HL-60/S4 (cell line): Measurements from ENCODE around the gene IFNE.
"Not testable (repeated sequence)": the region's sequence is repeated elsewhere in the genome, so short reads cannot be mapped to it uniquely, and the experiment has no call there.

Experiments
- in situ Hi-C: fragments of 300-500 bp; cut with MboI; formaldehyde crosslinking; loops from 2 replicates; pipeline ENCODE4 v1.14.3; 2022; ENCODE audit warnings: low sequenced_read_pairs

The IFNE gene

DNA sequence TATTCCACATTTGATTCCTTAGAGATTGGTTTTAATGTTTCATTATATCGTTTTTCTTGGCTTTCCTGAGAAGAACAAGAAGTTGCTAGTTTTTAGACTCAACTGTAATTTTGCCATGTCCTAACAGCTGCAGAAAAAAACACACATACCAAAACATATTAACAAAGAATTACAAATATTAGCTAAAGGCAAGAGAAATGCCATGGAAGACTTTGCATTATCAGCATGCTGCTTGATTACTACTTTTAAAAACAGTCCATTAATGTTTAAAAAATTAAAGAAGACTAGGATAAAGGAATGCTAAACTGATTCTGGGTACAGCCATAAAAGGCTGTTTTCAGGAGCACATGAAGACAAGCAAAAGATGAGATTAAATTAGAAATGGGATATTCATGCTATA lies 20.5 kb upstream of the IFNE start:
- in situ Hi-C loops, result no loop called here

DNA sequence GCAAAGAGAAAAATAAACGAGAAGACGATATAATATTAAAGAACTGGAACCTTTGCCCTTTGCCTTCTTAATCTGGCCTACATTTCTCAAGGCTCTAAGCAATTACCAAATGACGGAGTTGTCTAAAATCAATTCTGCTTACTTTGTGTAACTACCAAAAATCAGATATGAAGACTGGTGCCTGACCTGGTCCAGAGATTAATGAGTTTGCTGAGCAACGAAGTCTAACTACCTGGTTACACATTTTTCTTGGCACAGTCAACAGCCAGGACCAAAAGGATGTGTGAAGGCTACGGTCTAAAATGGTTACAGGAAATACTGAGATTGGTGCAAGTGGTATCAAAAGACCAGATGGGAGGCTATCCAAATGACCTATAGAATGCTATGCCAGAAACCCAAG lies 17.8 kb upstream of the IFNE start:
- in situ Hi-C loops, result no loop called here

DNA sequence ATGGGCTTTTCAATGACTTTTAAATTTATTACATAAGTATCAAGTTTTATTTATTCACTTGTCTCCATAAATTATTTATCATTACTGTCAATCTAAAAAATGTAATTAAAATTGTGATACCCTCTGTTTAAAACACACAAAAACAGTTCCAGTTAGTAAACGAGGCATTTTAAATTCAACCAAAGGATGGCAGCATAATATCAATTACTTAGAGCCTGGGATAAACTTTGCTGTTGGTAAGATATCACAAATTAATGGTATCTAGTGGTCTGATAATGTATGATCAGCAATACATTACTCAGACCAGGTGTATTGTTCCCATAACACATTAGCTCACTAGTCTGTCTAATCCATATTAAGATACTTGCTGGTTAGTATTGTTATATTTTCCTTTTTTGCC lies 9.6 kb upstream of the IFNE start:
- in situ Hi-C loops, result no loop called here

DNA sequence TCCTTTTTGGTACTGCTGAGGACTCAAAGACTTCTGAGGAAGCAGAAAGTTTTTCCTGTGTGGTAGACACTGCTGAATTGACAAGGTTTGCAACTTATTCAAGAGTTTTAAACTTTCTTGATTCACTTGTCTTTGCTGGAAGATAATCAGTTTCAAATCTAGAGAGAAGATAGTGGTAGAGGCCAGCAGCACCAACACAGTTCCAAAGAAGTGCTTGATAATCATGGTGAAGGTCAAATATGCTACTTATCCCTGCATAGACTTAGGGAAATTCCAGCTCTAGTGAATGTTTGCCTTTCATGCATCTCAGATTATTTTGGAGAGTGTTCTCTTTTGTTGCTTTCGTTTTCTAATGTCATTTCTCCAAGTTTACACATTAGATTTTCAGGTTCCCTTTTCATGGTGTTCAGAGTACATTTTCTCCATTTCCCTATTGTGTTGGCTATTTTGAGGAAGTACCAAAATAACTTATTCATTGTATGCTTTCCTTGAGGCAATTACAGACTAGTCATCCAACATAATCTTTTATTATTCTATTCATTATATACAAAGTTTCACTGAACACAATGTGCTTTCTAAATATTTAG lies 550 bp downstream of the IFNE start:
- in situ Hi-C loops, result no loop called here

DNA sequence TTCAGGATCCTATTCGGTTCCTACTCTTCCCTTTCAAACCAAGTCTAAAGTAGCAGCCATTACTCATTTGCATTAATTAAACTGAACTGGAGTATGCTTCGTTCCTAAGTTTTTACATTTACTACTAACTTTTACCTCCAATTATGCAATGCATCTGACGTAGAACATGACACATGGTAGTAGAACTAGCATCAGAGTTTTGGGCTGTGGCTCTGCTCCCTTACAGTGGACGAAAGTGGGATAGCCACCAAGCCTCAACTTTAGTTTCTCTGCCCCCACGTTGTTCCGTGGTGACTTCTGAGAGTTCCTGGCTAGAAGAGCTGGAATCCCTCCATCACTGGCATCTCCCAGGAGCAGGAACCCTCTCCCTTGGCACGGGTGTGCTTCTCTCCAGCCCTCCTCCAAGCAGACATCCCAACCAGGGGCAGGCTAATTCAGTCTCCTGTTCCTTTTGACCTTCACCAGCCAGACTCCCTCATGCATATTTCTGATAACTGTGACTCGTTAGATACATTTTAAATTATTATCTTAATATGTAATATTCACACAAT lies 2.9 kb downstream of the IFNE start:
- in situ Hi-C loops, result no loop called here

DNA sequence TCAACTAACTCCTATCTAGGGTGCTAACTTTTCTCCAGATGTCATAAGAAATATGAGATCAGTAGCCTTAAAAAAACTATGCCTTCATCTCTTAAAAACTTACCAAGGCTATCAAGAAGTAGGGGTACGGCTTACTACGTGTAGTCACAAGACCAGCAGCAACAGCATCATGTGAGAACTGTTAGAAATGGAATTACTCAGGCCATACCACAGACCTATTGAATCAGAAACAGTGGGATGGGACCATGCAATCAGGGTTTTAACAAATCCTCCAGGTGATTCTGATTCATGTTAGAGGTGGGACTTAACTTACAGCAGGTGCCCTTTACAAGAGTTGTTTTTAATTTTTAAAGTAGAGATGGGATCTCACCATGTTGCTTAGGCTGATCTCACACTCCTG lies 4.6 kb downstream of the IFNE start:
- in situ Hi-C loops, result no loop called here

DNA sequence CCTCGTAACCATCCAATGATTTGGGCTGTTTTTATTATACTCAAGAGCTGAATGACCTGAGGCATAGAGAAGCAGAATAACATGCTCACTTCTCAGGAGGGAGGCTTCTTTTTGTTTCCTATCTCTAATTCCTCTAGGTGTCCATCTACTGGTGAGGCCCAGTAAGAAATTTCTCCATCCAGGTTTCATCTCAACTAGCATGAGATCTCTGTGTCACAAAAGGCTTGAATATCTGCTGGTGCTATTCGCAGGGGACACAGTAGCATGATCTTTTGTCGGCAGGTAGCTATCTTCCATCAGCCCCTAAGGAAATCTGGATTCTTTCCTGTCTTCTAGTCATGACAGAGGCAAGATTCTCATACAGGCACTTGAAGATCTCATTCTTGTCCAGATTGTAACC lies 8.9 kb downstream of the IFNE start:
- in situ Hi-C loops, result no loop called here

DNA sequence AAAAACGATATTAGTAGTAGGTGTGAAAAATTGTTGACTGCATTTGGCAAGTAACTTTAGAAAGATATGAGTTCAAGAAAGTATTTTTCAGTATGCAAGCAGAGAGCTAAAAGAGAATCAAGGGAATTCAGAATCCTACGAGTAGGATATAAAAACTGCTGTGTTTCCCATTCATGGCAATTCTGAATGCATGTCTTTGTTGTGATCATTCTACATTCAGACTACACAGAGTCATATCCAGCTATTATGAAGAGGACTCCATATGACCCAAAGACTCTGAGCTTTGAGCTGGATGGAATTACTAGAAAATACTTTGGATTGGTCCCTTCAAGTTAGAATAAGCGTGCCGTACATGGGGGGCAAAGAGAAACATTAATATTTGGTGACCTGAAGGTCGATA lies 12.0 kb downstream of the IFNE start:
- in situ Hi-C loops, result no loop called here

DNA sequence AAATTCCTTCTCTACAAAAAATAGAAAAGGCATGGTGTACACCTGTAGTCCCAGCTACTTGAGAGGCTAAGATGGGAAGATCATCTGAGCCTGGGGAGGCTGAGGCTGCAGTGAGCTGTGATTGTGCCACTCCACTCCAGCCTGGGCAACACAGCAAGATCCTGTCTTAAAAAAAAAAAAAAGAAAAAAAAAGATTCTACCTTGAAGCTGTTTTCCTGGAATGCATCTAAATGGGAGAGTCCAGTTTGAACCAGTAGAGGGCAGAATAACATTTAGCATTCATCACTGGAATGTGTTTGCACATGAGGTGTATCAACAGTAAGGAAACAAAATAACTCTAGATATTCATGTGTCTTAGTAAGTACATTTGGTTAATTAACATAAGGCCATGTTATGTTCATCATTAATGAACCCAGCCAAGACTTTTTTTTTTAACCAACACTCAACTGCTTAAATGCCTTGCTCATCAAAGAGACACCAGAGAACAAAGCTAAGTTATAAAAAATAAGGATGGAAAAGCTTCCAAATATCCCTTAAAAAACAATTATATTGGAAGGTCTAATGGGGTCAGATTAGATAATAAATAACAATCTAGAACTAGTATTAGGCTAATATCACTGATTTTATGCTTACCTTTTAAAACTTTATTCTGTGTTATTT lies 16.1 kb downstream of the IFNE start:
- in situ Hi-C loops, result loop anchor here (10.0 kb wide), 1 partner anchor 329 kb away; no protein-coding TSS in a partner anchor

DNA sequence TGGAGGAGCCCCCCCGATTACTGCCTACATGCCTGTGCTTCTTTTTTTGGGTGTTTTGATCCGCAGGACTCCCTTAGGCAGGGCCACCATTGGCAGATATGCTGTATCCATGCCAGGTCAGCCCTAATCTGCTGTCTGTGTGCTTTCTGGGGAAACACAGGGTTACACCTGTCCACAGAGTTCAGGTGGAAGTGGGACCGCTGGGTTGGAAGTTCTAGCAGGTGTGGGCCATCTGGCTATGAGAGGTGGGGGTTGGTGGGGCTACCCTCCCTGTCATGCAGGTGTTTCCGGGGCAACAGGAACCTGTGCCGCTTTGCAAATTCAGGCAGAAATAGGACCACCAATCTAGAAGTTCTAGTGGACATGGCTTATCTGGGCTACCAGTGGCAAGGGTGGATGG lies 17.0 kb downstream of the IFNE start:
- in situ Hi-C loops, result loop anchor here (10.0 kb wide), 1 partner anchor 330 kb away; no protein-coding TSS in a partner anchor

DNA sequence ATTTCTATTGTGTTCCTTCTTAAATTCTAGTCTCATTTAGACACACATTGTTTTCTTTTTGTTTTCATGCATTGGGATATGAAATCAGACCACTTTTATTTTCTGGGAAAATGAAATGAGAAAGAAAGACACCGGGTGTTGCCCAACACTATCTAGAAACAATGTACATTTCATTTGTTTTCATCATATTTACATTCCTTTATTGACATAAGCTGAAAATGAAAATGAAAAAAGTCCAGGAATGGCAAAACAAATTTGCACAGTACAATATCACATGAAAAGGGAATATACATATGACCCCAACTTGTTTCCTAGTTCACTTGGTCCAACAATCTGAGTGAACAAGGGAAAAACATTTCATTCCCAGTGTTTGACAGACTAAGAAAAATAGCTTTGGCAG lies 20.7 kb downstream of the IFNE start:
- in situ Hi-C loops, result loop anchor here (10.0 kb wide), 1 partner anchor 333 kb away; no protein-coding TSS in a partner anchor

DNA sequence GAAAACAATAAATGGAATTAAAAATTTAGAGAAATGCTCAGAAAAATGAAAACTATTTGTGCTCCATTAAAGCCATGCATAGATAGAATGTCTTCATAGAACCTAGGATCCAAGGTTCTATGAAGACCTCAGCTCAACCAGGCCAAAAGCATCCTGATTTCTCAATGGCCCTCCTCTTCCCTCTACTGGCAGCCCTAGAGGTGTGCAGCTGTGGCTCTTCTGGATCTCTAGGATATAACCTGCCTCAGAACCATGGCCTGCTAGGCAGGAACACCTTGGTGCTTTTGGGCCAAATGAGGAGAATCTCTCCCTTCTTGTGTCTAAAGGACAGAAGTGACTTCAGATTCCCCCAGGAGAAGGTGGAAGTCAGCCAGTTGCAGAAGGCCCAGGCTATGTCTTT lies 26.8 kb downstream of the IFNE start:
- in situ Hi-C loops, result loop anchor here (10.0 kb wide), 1 partner anchor 131 kb away; no protein-coding TSS in a partner anchor

DNA sequence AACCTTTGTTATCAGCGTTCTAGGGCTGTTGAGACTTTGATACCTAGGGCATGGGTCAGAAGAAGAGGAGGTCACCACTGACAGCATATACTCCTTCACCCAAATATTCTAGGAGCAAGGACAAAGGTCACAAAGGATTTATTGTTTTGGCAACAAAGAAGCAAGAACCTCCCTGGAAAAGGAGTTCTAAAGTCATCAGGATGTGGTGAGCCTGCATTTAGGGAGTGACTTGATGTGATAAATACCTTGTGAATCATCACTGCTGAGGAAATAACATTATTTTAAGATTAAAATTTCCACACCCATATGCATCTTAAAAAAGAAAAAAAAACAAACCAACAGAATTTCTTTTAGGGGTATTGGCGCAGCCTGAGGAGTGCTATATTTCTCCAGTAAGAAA lies 28.0 kb downstream of the IFNE start:
- in situ Hi-C loops, result loop anchor here (10.0 kb wide), 1 partner anchor 129 kb away; no protein-coding TSS in a partner anchor

DNA sequence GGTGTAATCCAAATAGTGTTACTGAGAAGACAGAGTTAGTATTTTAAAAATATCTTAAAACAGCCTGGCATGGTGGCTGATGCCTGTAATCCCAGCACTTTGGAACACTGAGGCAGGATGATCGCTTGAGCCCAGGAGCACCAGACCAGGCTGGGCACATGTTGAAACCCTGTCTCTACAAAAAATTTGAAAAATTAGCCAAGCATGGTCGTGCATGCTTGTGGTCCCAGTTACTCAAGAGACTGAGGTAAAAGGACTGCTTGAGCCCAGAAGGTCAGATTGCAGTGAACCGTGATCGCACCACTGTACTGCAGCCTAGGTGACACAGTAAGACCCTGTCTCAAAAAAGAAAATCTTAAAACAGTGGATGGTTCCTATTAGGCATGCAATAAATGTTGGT lies 29.4 kb downstream of the IFNE start:
- in situ Hi-C loops, result loop anchor here (10.0 kb wide), 1 partner anchor 128 kb away; no protein-coding TSS in a partner anchor

DNA sequence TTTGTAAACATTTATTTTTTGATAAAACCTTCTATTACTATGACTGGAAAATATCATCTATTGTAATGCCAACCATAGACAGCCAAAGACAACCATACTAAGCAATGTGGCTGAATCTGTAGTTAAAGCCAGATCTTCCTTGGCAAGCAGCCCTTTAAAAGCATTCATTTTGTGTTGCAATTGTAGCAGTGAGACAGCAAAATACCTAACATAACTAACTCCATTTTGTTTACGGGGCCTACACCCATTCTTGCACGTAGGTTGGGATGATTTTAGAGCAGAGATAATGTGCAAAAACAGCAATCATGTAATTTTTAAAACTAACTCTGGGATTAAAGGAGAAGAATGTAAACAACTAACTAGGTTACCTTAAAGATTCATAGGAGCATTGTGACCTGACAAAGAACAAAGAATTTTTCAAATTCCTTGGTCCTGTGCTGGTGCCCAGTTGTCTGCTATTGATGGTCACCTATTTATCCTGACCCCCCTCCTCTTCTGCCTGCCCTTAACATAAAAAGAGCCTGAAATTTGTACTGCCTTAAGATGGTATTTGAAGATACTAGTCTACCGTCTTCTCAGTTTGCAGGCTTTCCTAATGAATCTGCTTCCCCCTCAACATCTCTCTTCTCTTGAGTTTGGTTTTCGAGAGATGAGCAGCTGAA lies 31.2 kb downstream of the IFNE start:
- in situ Hi-C loops, result loop anchor here (10.0 kb wide), 1 partner anchor 126 kb away; no protein-coding TSS in a partner anchor

DNA sequence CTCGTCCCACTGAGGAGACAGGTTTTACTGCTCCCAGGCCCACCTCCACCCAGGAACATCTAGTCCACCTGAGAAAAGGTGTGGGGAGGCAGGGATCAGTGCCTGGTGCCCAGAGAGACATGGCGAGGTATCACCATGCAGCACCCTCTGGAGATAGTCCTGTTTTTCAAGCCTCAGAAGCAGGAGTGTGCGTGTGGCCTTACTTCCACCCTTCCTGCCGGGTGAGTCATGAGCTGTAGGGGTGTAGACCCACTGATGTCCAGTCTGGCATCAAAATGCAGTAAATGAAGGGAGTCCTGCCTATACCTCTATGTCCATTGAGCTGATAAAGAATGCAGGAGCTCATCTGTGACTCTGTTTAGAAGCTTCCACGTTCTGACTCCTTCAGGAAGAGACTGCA lies 32.8 kb downstream of the IFNE start:
- in situ Hi-C loops, result not testable (repeated sequence)

DNA sequence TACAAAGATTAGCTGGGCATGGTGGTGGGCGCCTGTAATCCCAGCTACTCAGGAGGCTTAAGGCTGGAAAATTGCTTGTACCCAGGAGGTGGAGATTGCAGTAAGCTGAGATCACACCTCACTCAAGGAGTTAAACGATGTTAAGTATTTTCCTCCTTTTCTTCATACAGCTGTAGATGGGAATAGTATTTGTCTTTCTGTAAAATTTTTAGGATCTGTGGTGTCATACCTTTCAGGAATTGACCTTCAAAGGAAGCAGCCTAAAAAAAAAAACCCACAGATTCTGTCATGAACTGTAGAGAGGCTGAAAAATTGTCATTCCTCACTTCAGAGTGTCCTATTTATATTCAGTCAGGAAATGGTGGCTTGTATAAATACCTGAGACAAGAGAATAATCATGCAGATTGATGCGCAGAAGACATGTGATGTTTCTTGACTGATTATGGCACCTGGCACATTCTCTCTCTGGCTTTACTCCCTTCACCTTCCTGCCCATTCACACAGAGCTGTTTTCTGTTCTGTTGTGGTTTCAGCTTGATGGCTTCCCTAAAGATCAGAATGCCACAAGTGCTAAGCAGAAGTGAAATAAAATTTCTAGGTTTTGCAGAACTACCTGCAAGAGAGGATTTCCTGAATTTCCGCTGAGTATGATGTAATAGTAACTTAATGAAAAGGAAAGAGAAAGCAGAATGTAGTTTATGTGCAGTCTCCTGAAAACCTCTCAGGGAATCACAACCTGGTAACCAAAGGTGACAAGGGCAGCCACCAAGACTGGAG lies 38.1 kb downstream of the IFNE start:
- in situ Hi-C loops, result no loop called here

DNA sequence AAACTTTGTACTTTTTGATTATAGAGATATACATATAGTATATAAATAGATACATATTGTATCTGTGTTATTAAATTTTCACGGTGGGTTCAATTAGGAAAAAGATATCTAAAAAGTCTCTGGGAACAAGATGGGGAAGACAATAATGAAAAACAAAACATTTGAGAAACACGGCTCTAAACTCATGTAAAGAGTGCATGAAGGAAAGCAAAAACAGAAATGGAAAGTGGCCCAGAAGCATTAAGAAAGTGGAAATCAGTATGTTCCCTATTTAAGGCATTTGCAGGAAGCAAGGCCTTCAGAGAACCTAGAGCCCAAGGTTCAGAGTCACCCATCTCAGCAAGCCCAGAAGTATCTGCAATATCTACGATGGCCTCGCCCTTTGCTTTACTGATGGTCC lies 42.0 kb downstream of the IFNE start, which contains the start of gene IFNA1:
IFNA1 (plus strand) TSS at position 301 of the 400 bp plus-strand sequence; CDS start at position 370, 69 bp downstream.
- in situ Hi-C loops, result no loop called here

DNA sequence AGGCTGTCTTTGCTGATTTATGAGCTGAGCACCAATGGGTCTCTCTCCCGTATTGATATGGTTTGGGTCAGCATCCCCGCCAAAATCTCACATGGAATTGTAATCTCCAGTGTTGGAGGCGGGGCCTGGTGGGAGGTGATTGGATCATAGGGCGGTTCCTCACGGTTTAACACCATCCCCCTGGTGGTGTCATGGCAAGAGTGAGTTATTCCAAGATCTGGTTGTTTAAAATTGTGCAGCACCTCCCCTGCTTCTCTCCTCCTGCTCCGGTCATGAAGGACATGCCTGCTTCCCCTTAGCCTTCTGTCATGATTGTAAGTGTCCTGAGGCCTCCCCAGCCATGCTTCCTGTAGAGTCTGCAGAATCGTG lies 47.1 kb downstream of the IFNE start:
- in situ Hi-C loops, result not testable (repeated sequence)

DNA sequence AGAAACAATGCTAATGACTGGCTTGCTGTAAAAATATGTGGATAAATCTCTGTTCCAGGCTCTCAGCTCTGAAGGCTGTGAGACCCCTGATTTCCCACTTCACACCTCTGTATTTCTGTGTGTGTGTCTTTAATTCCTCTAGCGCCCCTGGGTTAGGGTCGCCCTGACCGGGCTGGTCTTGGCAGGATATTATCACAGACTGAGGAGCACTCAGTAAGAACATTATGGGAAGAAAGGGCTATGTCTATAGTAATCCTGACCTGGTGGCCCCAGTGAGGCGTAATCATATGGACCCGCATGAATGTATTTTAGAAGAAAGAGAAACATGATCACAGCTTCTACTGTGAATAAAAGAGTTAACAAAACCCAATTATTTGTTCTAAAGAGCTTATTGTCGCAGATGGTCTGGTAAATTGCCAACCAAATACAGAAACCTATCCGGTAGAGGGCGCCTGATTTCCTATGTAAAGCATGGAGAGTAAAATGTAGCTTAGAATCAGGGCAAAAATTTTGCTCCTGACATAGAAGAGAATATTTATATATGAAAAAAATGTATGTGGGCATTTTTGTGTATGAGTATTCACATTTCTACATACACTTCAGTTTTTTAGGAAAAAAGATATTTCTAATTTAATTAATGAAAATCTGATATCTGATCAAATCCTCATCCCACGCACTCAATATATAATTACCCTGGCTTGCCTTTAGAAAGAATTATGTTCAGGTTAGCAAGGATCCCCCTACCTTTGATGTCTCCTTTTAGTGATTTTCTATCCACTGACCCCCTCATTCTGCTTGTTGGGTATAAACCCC lies 47.7 kb downstream of the IFNE start:
- in situ Hi-C loops, result no loop called here
